Tibial artery (tissue), 4 donors: Measurements from ENCODE around the gene VRK3.
A peak's percentile ranks its signal among the peaks of the same experiment; 100 is the strongest.
"Not testable (repeated sequence)": the region's sequence is repeated elsewhere in the genome, so short reads cannot be mapped to it uniquely, and the experiment has no call there.

Experiments
- DNase-seq, 2 donors: peaks; one replicate each; pipeline ENCODE4 v3.0.0-alpha.2; 2019
- H3K27ac ChIP-seq, 2 donors: fragments of 200-600 bp; sonication (generic) in 1 of 2; 1 replicate in 1 of 2; 2 replicates in 1 of 2; pipeline ENCODE4 v1.5.1; 2018 to 2019; ENCODE audit warnings: mild to moderate bottlenecking in 1 of 2
- H3K27me3 ChIP-seq, 2 donors: fragments of 200-600 bp; sonication (generic) in 1 of 2; one replicate each; pipeline versions ENCODE4 v1.5.1 to v1.6.0; 2016 to 2019
- H3K36me3 ChIP-seq, 3 donors: fragments of 200-600 bp; sonication (generic) in 2 of 3; one replicate each; pipeline ENCODE4 v1.5.1; 2016 to 2019; ENCODE audit warnings: mild to moderate bottlenecking in 2 of 3
- H3K4me1 ChIP-seq, 4 donors: fragments of 200-600 bp; sonication (generic) in 2 of 4; 1 replicate in 3 of 4; 2 replicates in 1 of 4; pipeline ENCODE4 v1.5.1; 2016 to 2019
- H3K4me3 ChIP-seq, 2 donors: fragments of 200-600 bp; sonication (generic) in 1 of 2; 1 replicate in 1 of 2; 2 replicates in 1 of 2; pipeline ENCODE4 v1.5.1; 2018 to 2019; ENCODE audit warnings: mild to moderate bottlenecking in 2 of 2
- H3K9me3 ChIP-seq, 3 donors: fragments of 200-600 bp; sonication (generic) in 1 of 3; one replicate each; pipeline ENCODE4 v1.5.1; 2016 to 2019
- CTCF ChIP-seq, 2 experiments: fragments of 200-600 bp in 1 of 2; fragments of 450-650 bp in 1 of 2; IDR thresholded peaks; one replicate each; pipeline ENCODE4 v1.5.1; 2017 to 2019; ENCODE audit warnings: antibody characterized with exemption in 2 of 2, mild to moderate bottlenecking in 1 of 2, moderate library complexity in 1 of 2
- intact Hi-C: fragments of 100-400 bp; cut with DNase I; formaldehyde crosslinking; loops from one replicate; pipeline ENCODE4 v1.15.0; 2023; ENCODE audit warnings: low total_unique reads

VRK3 gene

GRCh38 chr19:50025022-50025793, at the start of gene VRK3:
Gene VRK3, minus strand, starts transcription at chr19:50025372. Its CDS starts 9,210 bp downstream, at chr19:50016162.
- Histone ChIP-seq H3K36me3 (peaks cover 2 to 16% (median 4%) of the 10 kb centered on the region in 3 donors), H3K27me3 (no peaks in the 10 kb centered on the region), H3K4me3 (peak within 1 kb of the TSS; percentile 70 to 80), H3K27ac (peak within 1 kb of the TSS; percentile 88 to 91), H3K4me1 (peaks cover 0 to 35% (median 22%) of the 10 kb centered on the region in 4 donors), H3K9me3 (no peaks in the 10 kb centered on the region)
- peak; percentile 99 to 100 for DNase-seq
- peak in 1 of 2 experiments; percentile 28 for TF ChIP-seq CTCF (IDR thresholded peaks at IDR 0.05)
- intact Hi-C loops: loop anchor here (5.0 to 10.0 kb wide), 2 partner anchors 93 to 1080 kb away; partner anchors contain the start of gene CTU1

GRCh38 chr19:50068382-50068781, 43.2 kb upstream of the VRK3 start:
- H3K27me3 ChIP-seq, H3K4me1 ChIP-seq, intact Hi-C loops, H3K4me3 ChIP-seq, DNase-seq, H3K36me3 ChIP-seq, H3K9me3 ChIP-seq, H3K27ac ChIP-seq: not testable (repeated sequence)

- Histone ChIP-seq H3K4me1 (no peaks in the 10 kb centered on the region), H3K36me3 (no peaks in the 10 kb centered on the region), H3K27me3 (no peaks in the 10 kb centered on the region), H3K4me3 (no peak overlapping the region), H3K27ac (no peak overlapping the region), H3K9me3 (no peaks in the 10 kb centered on the region)
- no peak for DNase-seq
- no peak for TF ChIP-seq CTCF (IDR thresholded peaks at IDR 0.05)
- intact Hi-C loops: no loop called here
Observed at GRCh38 chr19:50067575-50067974, 42.4 kb upstream of the VRK3 start.

- intact Hi-C loops: no loop called here
- Histone ChIP-seq H3K27ac (no peak overlapping the region), H3K9me3 (no peaks in the 10 kb centered on the region), H3K36me3 (no peaks in the 10 kb centered on the region), H3K4me1 (no peaks in the 10 kb centered on the region), H3K27me3 (no peaks in the 10 kb centered on the region), H3K4me3 (no peak overlapping the region)
- no peak for DNase-seq
- TF ChIP-seq CTCF (IDR thresholded peaks at IDR 0.05): no peak
Observed at GRCh38 chr19:50065938-50066337, 40.8 kb upstream of the VRK3 start.

- Histone ChIP-seq H3K4me1 (no peaks in the 10 kb centered on the region), H3K27ac (no peak overlapping the region), H3K9me3 (peaks cover 0 to 29% (median 27%) of the 10 kb centered on the region in 3 donors), H3K27me3 (no peaks in the 10 kb centered on the region), H3K4me3 (no peak overlapping the region), H3K36me3 (no peaks in the 10 kb centered on the region)
- intact Hi-C loops: no loop called here
- no peak for DNase-seq
- no peak for TF ChIP-seq CTCF (IDR thresholded peaks at IDR 0.05)
Observed at GRCh38 chr19:50061650-50062049, 36.5 kb upstream of the VRK3 start.

- Histone ChIP-seq H3K4me3 (no peak overlapping the region), H3K27ac (no peak overlapping the region), H3K9me3 (peaks cover 0 to 29% (median 27%) of the 10 kb centered on the region in 3 donors), H3K4me1 (no peaks in the 10 kb centered on the region), H3K27me3 (no peaks in the 10 kb centered on the region), H3K36me3 (no peaks in the 10 kb centered on the region)
- no peak for TF ChIP-seq CTCF (IDR thresholded peaks at IDR 0.05)
- DNase-seq: no peak
- intact Hi-C loops: no loop called here
Observed at GRCh38 chr19:50060107-50060506, 34.9 kb upstream of the VRK3 start.
